Measurements from ENCODE around the gene CLDND2.

Gene CLDND2

GRCh38 chr19:51318687-51319648, 49.8 kb downstream of the CLDND2 start:
- TF ChIP-seq CTCF (IDR thresholded peaks at IDR 0.05; ENCODE audit: low read depth, low read length) = no peak
- no peak for DNase-seq (ENCODE audit: extremely low read depth, low read depth)

- TF ChIP-seq CTCF (IDR thresholded peaks at IDR 0.05; ENCODE audit: low read depth, low read length) = no peak
- DNase-seq (ENCODE audit: extremely low read depth, low read depth) = no peak
Observed at GRCh38 chr19:51317968-51318367, 50.8 kb downstream of the CLDND2 start.

GRCh38 chr19:51317376-51317775, 51.4 kb downstream of the CLDND2 start:
- no peak for TF ChIP-seq CTCF (IDR thresholded peaks at IDR 0.05; ENCODE audit: low read depth, low read length)
- DNase-seq (ENCODE audit: extremely low read depth, low read depth) = no peak
